Spleen (tissue), 11 donors: ENCODE results near the gene NFATC1. TPM values are rescaled to one million over a fixed set of nuclear protein-coding genes. Genes with fewer than 3 reads are reported as not detected.
"Not testable (repeated sequence)": the region's sequence is repeated elsewhere in the genome, so short reads cannot be mapped to it uniquely, and the experiment has no call there.

Experiments
- DNase-seq: peaks from one replicate; pipeline ENCODE4 v3.0.0-alpha.2; 2020
- H3K27ac ChIP-seq, 8 donors: fragments of 200-600 bp; sonication (generic) in 7 of 8; 1 replicate in 4 of 8; 2 replicates in 4 of 8; pipeline versions ENCODE4 v1.5.0 to v1.8.0; 2016 to 2021; ENCODE audit warnings: inconsistent platforms in 4 of 8, mild to moderate bottlenecking in 4 of 8, moderate library complexity in 1 of 8
- H3K27me3 ChIP-seq, 7 donors: fragments of 200-600 bp; sonication (generic) in 6 of 7; replicated peaks in 1 of 7; 1 replicate in 4 of 7; 2 replicates in 3 of 7; pipeline versions ENCODE4 v1.5.0 to v1.8.0; 2016 to 2021; ENCODE audit warnings: inconsistent platforms in 3 of 7, mild to moderate bottlenecking in 1 of 7
- H3K36me3 ChIP-seq, 6 donors: fragments of 200-600 bp; sonication (generic) in 5 of 6; 1 replicate in 4 of 6; 2 replicates in 2 of 6; pipeline versions ENCODE4 v1.5.0 to v1.8.0; 2016 to 2021; ENCODE audit warnings: inconsistent platforms in 2 of 6
- H3K4me1 ChIP-seq, 6 donors: fragments of 200-600 bp; sonication (generic) in 5 of 6; 1 replicate in 3 of 6; 2 replicates in 3 of 6; pipeline versions ENCODE4 v1.5.0 to v1.8.0; 2016 to 2021; ENCODE audit warnings: inconsistent platforms in 3 of 6
- H3K4me3 ChIP-seq, 8 donors: fragments of 200-600 bp; sonication (generic) in 7 of 8; 1 replicate in 4 of 8; 2 replicates in 4 of 8; pipeline versions ENCODE4 v1.5.0 to v1.8.0; 2016 to 2021; ENCODE audit warnings: inconsistent platforms in 4 of 8, mild to moderate bottlenecking in 4 of 8, moderate library complexity in 2 of 8
- H3K9me3 ChIP-seq, 8 donors: fragments of 200-600 bp; sonication (generic) in 7 of 8; 1 replicate in 4 of 8; 2 replicates in 4 of 8; pipeline versions ENCODE4 v1.5.0 to v1.8.0; 2016 to 2021; ENCODE audit warnings: inconsistent platforms in 4 of 8
- CTCF ChIP-seq, 11 experiments: fragments of 200-600 bp in 7 of 11; fragments of 450-650 bp in 4 of 11; sonication (generic) in 4 of 11; IDR thresholded peaks in 8 of 11; conservative IDR thresholded peaks in 3 of 11; 1 replicate in 7 of 11; 2 replicates in 4 of 11; pipeline versions ENCODE4 v1.4.0 to v1.8.0; 2016 to 2021; ENCODE audit warnings: antibody characterized with exemption in 11 of 11, inconsistent platforms in 4 of 11, mild to moderate bottlenecking in 1 of 11
- POLR2A ChIP-seq, 3 donors: fragments of 450-650 bp; IDR thresholded peaks; one replicate each; pipeline ENCODE4 v1.5.1; 2017; ENCODE audit warnings: antibody characterized with exemption in 3 of 3, mild to moderate bottlenecking in 1 of 3
- POLR2AphosphoS5 ChIP-seq, 3 donors: sonication (generic); formaldehyde crosslinking; IDR thresholded peaks; one replicate each; pipeline ENCODE4 v1.5.1; 2017; ENCODE audit warnings: antibody characterized with exemption in 3 of 3
- WGBS, 5 donors: extraction: QIAGEN DNeasy Blood & Tissue Kit in 3 of 5; methylation state at CpG; one replicate each; pipeline versions ENCODE4 v1.1.5 to v1.1.7; 2013 to 2018; 5-methylcytosine and 5-hydroxymethylcytosine counted together
- intact Hi-C: fragments of 100-400 bp; cut with DNase I; formaldehyde crosslinking; loops from one replicate; pipeline ENCODE4 v1.15.0; 2023; ENCODE audit warnings: low total_unique reads
- polyA plus RNA-seq, 3 donors: library from polyadenylated mRNA; stranded (reverse); fragments of 200-250 nt; gene quantifications; one replicate each; pipeline ENCODE4 v1.2.1, GENCODE V29; 2013
- total RNA-seq, 7 donors: library from RNA; depleted of rRNA in 3 of 7; stranded (reverse); fragments of >200 nt in 3 of 7; fragmentation: NEBNext Ultra II Directional in 4 of 7; extraction: Animal tissue kit (Norgen Biotek cat#: 25700) in 4 of 7; gene quantifications; one replicate each; pipeline versions ENCODE4 v1.1.0 to v1.2.1, GENCODE V29; 2016 to 2021
- donor health status: healthy with polysubstance abuse.
- donor health status: DM: no; HTN: no; CAD: no; lungs with moderate emphysema.
- donor health status: DM: no; HTN: no; CAD: no.
- donor health status: Bipolar disorder and iron deficiency.
- donor health status: healthy.
- donor health status: DM: no; HTN: no; CAD: no.
- donor health status: DM: yes; HTN: yes; CAD: no.

NFATC1 gene
- total and polyA plus RNA-seq, 10 donors: 20.7 to 64.9 (median 47.4) TPM

GRCh38 chr18:79503406-79503805 is 107.7 kb downstream of the NFATC1 start:
- peak; percentile 33 for DNase-seq
- Histone ChIP-seq H3K36me3 (peaks cover 0 to 12% (median 0%) of the 10 kb centered on the region in 6 donors), H3K27ac (no peak overlapping the region), H3K9me3 (peaks cover 0 to 22% (median 21%) of the 10 kb centered on the region in 8 donors), H3K27me3 (no peaks in the 10 kb centered on the region), H3K4me1 (peaks cover 27 to 44% (median 34%) of the 10 kb centered on the region in 6 donors), H3K4me3 (no peak overlapping the region)
- TF ChIP-seq CTCF (IDR thresholded peaks at IDR 0.05 in 8 of 11, conservative IDR thresholded peaks at IDR 0.05 in 3 of 11) (no peak), POLR2A (IDR thresholded peaks at IDR 0.05) (no peak), POLR2AphosphoS5 (IDR thresholded peaks at IDR 0.05) (no peak)
- 88 to 98% (median 98%) methylated on average over 11 of the region's 11 CpGs for WGBS, 5 donors
- intact Hi-C loops: no loop called here

DNA sequence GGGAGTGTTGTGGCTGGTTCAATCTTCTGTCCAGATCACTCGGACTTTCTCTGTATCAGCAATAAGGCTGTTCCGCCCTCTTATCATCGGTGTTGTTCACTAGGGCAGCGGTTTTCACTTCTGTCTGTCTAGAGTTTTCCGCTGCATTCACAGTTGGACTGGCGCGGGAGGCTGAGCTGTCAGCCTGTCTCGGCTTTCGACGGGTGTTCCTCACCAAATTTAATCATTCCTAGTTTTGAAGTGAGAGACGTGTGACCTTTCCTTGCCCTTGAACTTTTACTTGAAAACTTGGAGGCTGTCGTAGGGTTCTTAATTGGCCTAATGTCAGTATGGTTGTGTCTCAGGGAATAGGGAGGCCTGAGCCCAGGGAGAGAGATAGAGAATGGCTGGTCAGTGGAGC is 108.3 kb downstream of the NFATC1 start:
- Histone ChIP-seq H3K27me3 (no peaks in the 10 kb centered on the region), H3K27ac (peak overlapping the region in 1 of 8 donors; percentile 21), H3K9me3 (peaks cover 0 to 16% (median 14%) of the 10 kb centered on the region in 8 donors), H3K36me3 (peaks cover 0 to 14% (median 0%) of the 10 kb centered on the region in 6 donors), H3K4me1 (peaks cover 31 to 50% (median 40%) of the 10 kb centered on the region in 6 donors), H3K4me3 (no peak overlapping the region)
- peak; percentile 36 for DNase-seq
- TF ChIP-seq POLR2AphosphoS5 (IDR thresholded peaks at IDR 0.05) (no peak), CTCF (IDR thresholded peaks at IDR 0.05 in 8 of 11, conservative IDR thresholded peaks at IDR 0.05 in 3 of 11) (no peak), POLR2A (IDR thresholded peaks at IDR 0.05) (no peak)
- intact Hi-C loops: no loop called here
- 82 to 89% (median 88%) methylated on average over 12 of the region's 12 CpGs for WGBS, 5 donors

- intact Hi-C loops, H3K27me3 ChIP-seq, H3K4me3 ChIP-seq: not testable (repeated sequence)
- H3K36me3 ChIP-seq: peaks cover 0 to 18% (median 0%) of the 10 kb centered on the region in 6 donors
- H3K9me3 ChIP-seq: peaks cover 0 to 11% (median 10%) of the 10 kb centered on the region in 8 donors
- H3K27ac ChIP-seq: peak overlapping the region in 1 of 8 donors; percentile 21
- WGBS, 5 donors: 60 to 79% (median 63%) methylated on average over 5 to 6 of the region's 6 CpGs
- H3K4me1 ChIP-seq: peaks cover 31 to 55% (median 45%) of the 10 kb centered on the region in 6 donors
- DNase-seq: peak; percentile 23
Measured at GRCh38 chr18:79504495-79504894, 108.8 kb downstream of the NFATC1 start.

- 72 to 87% (median 85%) methylated on average over 3 of the region's 3 CpGs for WGBS, 5 donors
- Histone ChIP-seq H3K36me3 (peaks cover 0 to 24% (median 0%) of the 10 kb centered on the region in 6 donors), H3K27ac (peak overlapping the region in 4 of 8 donors; percentile 86 to 90 (median 86)), H3K4me1 (peaks cover 31 to 64% (median 50%) of the 10 kb centered on the region in 6 donors)
- intact Hi-C loops, H3K4me3 ChIP-seq, H3K27me3 ChIP-seq, H3K9me3 ChIP-seq: not testable (repeated sequence)
- DNase-seq: peak; percentile 49
Measured at GRCh38 chr18:79505465-79505864, 109.7 kb downstream of the NFATC1 start.

DNA sequence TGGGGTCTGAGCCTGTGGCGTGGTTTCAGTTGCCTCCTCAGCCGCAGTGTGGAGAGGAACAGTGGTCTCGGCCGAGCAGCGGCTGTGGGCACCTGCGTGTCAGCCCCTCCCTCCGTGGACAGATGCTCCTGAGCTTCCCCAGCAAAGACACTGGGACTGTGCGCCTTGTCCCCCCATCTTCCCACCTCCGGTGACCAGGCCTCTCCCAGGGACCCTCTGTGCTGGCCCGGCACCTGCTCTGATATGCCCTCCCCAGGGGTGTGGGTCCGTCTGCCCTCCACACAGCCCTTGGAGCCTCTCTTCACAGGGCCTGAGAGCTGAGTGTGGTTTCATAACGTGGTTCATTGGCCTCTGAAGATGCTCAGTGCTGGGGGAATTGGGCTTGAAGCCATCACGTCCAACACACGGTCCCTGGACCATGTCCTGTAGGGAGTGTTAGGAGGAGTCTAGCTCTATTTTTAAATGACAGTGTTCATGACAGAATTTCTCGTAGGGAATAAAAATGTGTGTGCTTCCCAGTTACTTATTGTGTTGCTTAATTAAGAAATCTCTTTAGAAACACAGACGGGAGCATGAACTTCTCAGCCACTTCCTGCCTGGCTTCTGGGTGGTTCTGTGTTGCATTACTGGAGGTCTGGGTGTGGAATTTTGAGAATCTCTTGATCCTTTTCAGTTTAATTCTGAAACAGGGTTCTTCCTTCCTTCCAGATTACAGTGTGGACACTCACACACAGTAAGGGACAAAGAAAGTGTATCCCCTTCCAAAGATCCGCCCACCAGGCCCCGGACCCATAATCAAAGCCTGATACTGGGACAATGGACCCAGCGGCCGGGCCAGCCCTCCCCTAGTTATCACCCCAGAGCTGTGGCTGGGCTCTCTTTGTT is 110.7 kb downstream of the NFATC1 start:
- TF ChIP-seq POLR2AphosphoS5 (IDR thresholded peaks at IDR 0.05) (peak in 1 of 3 donors; percentile 42), CTCF (IDR thresholded peaks at IDR 0.05 in 8 of 11, conservative IDR thresholded peaks at IDR 0.05 in 3 of 11) (no peak)
- peaks cover 0 to 34% (median 0%) of the 10 kb centered on the region in 6 donors for H3K36me3 ChIP-seq
- peaks cover 31 to 64% (median 50%) of the 10 kb centered on the region in 6 donors for H3K4me1 ChIP-seq
- WGBS, 5 donors: 31 to 43% (median 37%) methylated on average over 18 to 20 of the region's 20 CpGs
- H3K27me3 ChIP-seq: no peaks in the 10 kb centered on the region
- intact Hi-C loops: no loop called here
- peak; percentile 83 for DNase-seq
- no peaks in the 10 kb centered on the region for H3K9me3 ChIP-seq
- H3K4me3 ChIP-seq: peak overlapping the region in 5 of 8 donors; percentile 22 to 57 (median 24)
- peak overlapping the region; percentile 77 to 90 (median 85) for H3K27ac ChIP-seq
